CD4-positive, alpha-beta T cell treated with Interleukin-12 subunit alpha and Interleukin-12 subunit beta, for 1 hour (primary cell): ENCODE measurements around the gene PRAMEF12.
"Not testable (repeated sequence)": the region's sequence is repeated elsewhere in the genome, so short reads cannot be mapped to it uniquely, and the experiment has no call there.

Experiments used
- DNase-seq: peaks from one replicate; pipeline ENCODE4 v3.0.0-alpha.2; 2020

Gene PRAMEF12

GRCh38 chr1:12772520-12772919, 1.0 kb upstream of the PRAMEF12 start:
- no peak for DNase-seq

GRCh38 chr1:12774801-12775345, 1.3 kb downstream of the PRAMEF12 start:
- DNase-seq = no peak

- no peak for DNase-seq
These were observed 1.9 kb downstream of the PRAMEF12 start for GRCh38 chr1:12775443-12775842.

GRCh38 chr1:12776801-12777557, 3.4 kb downstream of the PRAMEF12 start:
- no peak for DNase-seq

- no peak for DNase-seq
These were observed 4.5 kb downstream of the PRAMEF12 start for GRCh38 chr1:12778061-12778460.

GRCh38 chr1:12778907-12779306, 5.4 kb downstream of the PRAMEF12 start:
- no peak for DNase-seq

- DNase-seq = not testable (repeated sequence)
These were observed 8.0 kb downstream of the PRAMEF12 start for GRCh38 chr1:12781488-12781887.

- DNase-seq = not testable (repeated sequence)
These were observed 10.2 kb downstream of the PRAMEF12 start for GRCh38 chr1:12783783-12784182.

- DNase-seq = not testable (repeated sequence)
These were observed 11.2 kb downstream of the PRAMEF12 start for GRCh38 chr1:12784729-12785128.

- not testable (repeated sequence) for DNase-seq
These were observed 17.6 kb downstream of the PRAMEF12 start, which contains the start of gene PRAMEF1 for GRCh38 chr1:12791097-12791496. TSS of gene PRAMEF1 (plus strand) at chr1:12791397. CDS start at chr1:12793228, 1,831 bp downstream.

- DNase-seq = no peak
These were observed 25.4 kb downstream of the PRAMEF12 start for GRCh38 chr1:12798911-12799310.

- no peak for DNase-seq
These were observed 26.2 kb downstream of the PRAMEF12 start for GRCh38 chr1:12799730-12800129.

GRCh38 chr1:12809933-12810332, 36.4 kb downstream of the PRAMEF12 start:
- DNase-seq = no peak

- DNase-seq = no peak
These were observed 37.3 kb downstream of the PRAMEF12 start for GRCh38 chr1:12810691-12811408.

- DNase-seq = no peak
These were observed 37.9 kb downstream of the PRAMEF12 start for GRCh38 chr1:12811409-12811784.

GRCh38 chr1:12819061-12819460, 45.5 kb downstream of the PRAMEF12 start:
- not testable (repeated sequence) for DNase-seq
